NCI-H69 (cell line): ENCODE results near the gene THBS3.
"Not testable (repeated sequence)": the region's sequence is repeated elsewhere in the genome, so short reads cannot be mapped to it uniquely, and the experiment has no call there.

Experiments used
- DNase-seq: peaks from one replicate; lab custom pipeline; 2025; lab: John Stamatoyannopoulos, UW

THBS3 gene

DNA sequence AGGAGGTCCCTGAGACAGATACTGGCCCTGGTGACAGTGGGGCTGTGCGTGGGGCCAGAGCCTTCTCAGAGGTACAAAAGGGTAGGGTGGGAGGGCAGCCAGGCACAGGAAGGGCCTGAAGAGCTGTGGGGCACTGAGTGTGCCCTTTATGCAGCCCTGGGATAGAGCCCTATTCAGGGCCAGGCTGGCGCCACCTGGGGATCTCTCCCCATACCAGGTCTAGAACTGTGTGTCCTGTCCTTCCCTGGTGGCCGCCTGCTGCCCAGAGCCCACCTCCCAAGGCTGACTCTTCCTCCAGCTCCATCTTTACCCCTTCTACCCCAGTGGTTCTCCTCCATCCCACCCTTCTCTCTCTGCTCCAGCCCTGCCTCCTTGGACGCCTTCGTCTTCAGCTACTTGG, 25.8 kb upstream of the THBS3 start:
- DNase-seq: not testable (repeated sequence)

DNA sequence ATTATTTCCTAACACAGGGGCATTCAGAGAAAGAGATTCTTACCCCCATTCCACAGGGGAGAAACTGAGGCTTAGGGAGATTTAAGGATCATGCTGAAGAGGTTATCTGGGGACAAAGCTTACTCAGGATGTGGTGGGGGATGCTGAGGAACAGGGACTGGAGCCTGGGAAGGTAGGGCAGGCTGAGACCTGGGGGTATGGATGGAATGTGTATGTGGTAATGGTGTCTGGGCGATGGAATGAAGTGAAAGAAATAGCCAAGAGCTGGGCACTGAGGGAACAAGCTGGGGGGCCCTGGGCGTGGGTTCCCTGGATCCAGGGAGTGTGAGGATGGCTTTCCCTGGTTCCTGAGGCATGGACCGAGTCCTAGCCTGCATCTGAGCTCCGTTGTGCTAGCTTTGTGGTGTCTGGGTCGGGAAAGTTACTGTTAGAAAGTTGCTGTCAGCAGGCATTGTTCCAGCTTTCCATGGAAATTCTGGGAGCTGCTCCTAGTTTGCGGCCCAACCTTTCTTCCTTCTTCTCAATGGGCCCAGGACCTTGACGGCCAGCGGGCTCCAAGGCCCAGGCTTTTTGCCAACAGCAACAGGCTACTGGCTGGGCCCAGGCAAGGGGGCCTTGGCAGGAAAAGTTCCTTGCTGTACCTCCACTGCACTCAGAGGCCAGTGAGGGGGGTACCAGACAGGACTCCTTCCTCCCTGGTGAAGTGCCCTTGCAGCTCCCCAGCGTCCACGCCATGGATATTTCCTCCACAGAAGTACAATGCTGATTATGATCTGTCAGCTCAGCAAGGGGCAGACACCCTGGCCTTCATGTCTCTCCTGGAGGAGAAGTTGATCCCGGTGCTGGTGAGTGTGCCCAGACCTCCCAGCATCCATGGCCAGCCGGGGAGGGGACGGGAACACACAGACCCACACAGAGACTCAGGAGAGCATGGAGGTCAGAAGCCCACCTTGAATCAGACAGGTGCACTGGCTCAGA, 24.6 kb upstream of the THBS3 start:
- not testable (repeated sequence) for DNase-seq

DNA sequence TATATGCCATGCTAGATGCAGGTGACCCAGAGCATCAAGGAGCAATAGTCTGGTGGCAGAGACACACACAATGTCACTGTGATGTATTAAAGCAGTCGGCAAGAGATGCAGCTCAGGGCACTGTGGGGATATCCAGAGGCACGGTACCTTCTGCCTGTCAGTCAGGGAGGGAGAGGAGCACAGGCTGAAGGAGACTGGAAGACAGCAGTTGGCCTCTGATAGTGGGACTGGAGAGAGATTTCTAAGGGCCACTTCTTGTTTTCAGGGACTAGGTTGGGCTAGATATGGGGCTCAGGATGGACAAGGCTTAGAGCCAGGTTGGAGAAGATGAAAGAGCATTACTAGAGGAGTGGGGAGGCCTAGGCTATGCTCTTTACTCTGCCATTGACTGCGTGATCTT, 23.6 kb upstream of the THBS3 start:
- DNase-seq: not testable (repeated sequence)

DNA sequence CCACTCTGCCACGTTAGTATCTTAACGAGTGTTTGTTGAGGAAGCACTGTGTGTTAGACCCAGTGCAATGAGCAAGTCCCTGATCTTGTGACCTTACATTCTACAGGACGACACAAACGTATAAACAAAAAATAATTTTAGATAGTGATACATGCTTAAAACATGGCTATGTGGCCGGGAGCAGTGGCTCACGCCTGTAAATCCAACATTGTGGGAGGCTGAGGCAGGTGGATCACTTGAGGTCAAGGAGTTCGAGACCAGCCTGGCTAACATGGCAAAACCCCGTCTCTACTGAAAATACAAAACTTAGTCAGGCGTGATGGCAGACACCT, 20.4 kb upstream of the THBS3 start:
- no peak for DNase-seq

DNA sequence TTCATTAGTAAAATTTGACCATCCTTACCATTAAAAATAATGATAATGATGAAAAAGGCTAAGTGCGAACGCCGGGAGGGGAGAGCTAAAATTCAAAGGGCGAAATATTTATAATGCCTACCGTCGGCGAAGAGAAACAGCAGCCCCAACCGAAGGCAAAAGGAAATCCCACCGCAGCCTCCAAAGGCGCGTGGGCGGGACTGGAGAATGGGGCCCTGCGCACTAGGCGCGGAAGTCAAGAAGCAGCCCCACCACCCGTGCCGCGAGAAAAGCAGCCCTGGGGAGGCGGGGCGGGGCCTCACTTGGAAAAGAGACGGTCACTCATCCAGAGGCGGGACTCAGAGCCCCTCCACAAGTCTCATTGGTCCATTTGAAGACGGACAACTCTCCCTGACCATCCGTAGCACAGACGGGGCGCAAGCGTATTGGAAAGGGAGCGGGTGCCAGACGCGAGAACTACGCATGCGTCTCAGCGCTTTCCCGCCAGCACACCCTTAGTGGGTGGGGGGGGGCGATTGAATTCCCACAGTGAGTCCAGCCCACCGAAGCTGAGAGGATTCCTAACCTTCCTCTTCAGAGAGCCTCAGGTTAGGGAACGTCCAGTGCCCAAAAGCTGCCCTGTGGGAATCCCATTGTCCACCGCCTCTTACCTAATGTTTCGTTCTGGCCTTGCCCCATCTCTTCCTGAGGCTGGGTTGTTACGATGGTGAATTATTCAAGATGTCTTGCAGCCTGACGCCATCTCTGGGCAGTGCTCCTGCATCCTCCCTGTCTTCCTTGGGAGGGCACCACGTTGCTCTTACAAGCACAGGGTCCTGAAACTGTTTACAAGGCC, 19.8 kb upstream of the THBS3 start:
- peak; percentile 100 for DNase-seq

DNA sequence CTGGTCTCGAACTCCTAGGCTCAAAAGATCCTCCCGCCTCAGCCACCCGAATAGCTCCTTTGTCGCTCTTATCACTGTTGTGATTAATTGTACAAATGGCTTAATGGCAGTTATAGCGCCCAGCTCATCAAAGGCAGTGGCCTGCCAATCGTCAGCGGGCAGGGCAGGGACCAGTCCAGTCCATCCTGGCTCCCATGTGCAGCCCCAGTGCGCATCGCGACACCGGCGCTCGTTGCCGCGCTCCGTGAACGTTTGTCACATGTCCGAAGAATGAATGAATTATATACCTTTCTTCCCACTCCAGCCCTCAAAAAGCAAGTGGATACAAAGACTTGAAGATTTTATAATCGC, 19.2 kb upstream of the THBS3 start:
- DNase-seq: peak; percentile 83

DNA sequence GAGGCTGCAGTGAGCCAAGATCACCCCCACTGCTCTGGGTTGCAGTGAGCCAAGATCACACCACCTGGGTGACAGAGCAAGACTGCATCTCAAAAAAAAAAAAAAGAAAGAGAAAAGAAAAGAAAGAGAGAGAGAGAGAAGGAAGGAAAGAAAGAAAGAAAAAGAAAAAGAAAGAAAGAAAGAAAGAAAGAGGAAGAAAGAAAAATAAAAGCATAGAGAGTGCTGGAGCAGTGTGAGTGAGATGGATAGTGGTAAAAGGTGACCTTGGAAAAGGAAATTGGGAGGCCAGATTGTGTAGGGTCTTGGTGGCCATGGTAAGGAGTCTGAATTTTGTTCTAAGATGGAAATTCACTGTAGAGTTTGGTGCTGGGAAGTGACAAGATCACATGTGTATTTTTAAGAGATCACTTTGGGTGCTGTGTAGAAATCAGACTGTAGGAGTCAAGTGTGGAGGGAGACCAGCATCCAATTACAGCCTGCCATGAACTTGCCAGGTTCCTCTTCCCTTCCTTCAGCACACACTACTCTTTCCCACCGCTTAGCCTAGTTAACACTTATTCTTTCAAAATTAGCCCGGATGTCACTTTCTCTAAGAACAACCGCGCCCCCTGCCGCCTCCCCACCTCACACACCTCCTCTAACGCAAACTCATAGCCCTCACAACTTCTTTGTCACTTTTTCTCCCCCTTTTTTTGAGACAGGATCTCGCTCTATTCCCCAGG, 18.7 kb upstream of the THBS3 start:
- DNase-seq: peak; percentile 89

DNA sequence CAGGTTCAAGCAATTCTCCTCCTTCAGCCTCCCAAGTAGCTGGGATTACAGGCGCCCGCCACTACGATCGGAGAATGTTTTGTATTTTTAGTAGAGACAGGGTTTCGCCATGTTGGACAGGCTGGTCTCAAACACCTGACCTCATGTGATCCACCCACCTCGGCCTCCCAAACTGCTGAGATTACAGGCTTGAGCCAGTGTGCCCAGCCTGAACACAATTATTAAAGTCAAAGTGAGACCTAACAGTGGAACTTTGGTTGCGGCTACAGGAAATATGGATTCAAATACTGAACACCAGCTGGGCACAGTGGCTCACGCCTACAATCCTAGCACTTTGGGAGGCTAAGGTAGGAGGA, 17.7 kb upstream of the THBS3 start:
- DNase-seq: not testable (repeated sequence)

DNA sequence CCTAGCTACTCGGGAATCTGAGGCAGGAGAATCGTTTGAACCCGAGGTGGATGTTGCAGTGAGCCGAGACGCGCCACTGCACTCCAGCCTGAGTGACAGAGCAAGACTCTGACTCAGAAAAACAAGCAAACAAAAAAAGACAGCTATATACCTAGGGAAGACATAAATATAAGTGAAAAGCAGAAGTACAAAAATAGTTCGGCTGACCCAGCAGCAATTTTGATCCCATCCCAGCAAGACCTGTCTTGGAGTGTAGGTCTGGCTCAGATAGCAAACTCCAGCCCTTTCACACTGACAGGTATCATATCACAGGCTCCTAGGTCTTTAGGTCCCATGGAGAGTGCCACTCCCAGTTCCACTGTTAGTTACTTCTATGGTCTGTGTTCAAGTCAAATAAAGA, 15.3 kb upstream of the THBS3 start:
- no peak for DNase-seq

DNA sequence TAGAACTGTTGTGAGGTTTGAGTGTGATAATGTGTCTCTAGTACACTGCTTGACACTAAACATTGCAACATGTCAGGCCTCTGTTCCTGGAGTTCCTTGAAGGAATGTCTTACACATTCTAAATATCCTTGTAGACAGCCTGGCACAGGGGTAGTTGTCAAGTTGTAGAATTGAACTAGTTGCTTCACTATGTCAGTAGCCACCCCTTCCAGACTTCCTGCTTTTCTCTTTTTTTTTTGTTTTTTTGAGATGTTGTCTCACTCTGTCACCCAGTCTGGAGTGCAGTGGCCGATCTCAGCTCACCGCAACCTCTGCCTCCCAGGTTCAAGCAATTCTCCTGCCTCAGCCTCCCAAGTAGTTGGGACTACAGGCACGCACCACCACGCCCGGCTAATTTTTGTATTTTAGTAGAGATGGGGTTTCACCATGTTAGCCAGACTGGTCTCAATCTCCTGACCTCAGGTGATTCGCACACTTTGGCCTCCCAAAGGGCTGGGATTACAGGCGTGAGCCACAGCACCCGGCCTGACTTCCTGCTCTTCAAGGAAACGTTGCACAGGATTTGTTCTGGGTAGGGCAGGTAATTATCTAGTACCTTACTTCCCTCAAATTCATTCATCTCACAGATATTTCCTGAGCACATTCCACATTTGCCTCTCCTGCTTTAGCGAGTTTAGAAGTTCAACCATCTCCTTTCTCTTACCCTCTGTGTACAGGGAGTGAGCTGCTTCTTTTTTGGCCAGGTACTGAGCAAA, 12.7 kb upstream of the THBS3 start:
- DNase-seq: not testable (repeated sequence)

DNA sequence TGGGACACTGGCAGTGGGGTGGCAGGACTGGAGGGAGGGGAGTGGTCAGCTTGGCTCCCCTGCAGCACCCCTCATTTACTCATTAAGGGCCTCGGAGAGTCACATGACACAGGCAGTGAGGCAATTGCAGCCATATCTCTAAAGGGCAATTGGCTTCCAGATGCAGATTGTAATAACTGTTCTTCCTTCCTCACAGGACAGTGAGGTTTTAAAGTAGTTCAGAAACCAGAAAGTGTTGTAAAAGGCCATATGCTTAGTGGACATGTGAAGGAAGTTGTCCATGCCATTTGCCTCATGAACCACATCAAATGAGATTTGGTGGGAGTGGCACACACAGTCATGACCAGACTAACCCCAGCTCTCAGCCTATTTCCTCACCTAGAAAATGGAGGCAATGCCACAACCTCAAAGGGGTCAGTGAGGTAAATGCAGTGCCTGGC, 11.9 kb upstream of the THBS3 start:
- DNase-seq: peak; percentile 66

DNA sequence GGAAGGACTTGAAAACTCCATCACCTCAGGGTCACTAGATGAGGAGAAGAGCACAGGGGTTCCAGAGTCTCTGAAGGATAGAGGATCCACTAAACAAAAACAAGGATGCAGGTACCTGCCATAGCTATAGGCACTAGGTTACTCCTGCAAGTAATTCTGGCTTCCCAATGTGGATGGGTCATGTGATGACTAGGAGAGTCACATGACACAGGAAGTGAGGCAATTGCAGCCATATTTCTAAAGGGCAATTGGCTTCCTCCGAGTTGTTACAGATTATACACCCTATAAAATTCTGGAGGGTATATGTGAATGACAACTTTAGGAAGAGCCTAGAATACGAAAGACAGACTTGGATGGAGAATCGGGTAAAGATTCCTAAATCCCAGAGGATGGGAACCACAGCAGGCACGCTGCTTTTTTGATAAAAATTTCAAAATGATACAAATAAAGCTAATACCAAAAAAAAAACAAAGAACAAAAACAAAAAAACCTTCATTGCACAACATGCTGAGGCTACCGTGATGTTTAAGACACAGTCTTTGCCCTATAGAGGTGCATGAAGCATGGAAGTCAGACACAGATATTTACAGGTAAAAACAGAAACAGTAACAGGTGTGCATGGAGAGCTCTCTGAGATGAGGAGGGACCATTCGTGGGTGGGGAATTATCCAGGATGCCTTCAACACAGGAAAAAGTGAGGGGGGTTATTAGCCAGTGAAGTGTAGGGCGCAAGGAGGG, 11.3 kb upstream of the THBS3 start:
- peak; percentile 80 for DNase-seq

DNA sequence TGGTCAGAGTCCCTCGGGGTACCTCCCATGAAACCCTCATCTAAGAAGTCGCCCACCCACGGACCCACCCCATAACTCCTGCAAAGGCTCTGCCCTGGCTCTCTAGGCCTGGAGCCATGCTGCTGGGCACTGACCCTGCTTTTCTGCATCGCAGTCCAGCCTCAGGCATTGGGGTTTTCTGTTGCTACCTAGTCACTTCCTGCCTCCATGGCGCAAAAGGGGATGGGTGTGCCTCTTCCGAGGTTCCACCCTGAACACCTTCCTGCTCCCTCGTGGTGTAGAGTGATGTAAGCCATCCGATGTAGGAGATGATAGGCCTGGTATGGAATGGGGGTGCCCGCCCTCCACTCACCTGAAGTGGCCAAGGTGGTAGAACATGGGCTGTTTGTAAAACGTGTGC, 7.0 kb upstream of the THBS3 start:
- DNase-seq: not testable (repeated sequence)

DNA sequence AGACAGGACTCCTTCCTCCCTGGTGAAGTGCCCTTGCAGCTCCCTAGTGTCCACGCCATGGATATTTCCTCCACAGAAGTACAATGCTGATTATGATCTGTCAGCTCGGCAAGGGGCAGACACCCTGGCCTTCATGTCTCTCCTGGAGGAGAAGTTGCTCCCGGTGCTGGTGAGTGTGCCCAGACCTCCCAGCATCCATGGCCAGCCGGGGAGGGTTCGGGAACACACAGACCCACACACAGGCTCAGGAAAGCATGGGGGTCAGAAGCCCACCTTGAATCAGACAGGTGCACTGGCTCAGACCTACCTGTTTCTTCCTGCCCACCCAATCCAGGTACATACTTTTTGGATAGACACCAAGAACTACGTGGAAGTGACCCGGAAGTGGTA, 4.3 kb upstream of the THBS3 start:
- not testable (repeated sequence) for DNase-seq

DNA sequence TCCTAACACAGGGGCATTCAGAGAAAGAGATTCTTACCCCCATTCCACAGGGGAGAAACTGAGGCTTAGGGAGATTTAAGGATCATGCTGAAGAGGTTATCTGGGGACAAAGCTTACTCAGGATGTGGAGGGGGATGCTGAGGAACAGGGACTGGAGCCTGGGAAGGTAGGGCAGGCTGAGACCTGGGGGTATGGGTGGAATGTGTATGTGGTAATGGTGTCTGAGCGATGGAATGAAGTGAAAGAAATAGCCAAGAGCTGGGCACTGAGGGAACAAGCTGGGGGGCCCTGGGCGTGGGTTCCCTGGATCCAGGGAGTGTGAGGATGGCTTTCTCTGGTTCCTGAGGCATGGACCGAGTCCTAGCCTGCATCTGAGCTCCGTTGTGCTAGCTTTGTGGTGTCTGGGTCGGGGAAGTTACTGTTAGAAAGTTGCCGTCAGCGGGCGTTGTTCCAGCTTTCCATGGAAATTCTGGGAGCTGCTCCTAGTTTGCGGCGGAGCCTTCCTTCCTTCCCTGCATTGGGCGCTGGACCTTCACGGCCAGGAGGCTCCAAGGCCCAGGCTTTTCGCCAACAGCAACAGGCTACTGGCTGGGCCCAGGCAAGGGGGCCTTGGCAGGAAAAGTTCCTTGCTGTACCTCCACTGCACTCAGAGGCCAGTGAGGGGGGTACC, 3.8 kb upstream of the THBS3 start:
- DNase-seq: not testable (repeated sequence)

DNA sequence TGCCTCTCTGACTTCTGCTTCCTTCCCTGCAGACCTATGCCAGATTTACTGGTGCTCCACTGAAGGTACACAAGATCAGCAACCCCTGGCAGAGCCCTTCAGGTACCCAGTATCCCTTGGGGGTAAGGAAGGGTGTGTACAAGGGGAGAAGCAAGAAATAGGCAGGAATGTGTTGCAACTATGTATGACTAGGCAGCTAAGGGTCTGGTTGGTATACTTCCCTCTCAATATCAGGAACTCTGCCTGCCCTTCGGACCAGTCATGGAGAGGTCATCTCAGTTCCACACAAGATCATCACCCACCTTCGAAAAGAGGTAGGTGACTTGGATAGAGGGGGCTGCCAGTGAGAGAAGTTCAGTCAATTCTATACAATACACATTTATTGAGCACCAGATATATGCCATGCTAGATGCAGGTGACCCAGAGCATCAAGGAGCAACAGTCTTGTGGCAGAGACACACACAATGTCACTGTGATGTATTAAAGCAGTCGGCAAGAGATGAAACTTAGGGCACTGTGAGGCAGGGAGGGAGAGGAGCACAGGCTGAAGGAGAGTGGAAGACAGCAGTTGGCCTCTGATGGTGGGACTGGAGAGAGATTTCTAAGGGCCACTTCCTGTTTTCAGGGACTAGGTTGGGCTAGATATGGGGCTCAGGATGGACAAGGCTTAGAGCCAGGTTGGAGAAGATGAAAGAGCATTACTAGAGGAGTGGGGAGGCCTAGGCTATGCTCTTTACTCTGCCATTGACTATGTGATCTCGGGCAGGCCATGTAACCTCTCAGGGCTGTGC, 2.8 kb upstream of the THBS3 start:
- DNase-seq: no peak

DNA sequence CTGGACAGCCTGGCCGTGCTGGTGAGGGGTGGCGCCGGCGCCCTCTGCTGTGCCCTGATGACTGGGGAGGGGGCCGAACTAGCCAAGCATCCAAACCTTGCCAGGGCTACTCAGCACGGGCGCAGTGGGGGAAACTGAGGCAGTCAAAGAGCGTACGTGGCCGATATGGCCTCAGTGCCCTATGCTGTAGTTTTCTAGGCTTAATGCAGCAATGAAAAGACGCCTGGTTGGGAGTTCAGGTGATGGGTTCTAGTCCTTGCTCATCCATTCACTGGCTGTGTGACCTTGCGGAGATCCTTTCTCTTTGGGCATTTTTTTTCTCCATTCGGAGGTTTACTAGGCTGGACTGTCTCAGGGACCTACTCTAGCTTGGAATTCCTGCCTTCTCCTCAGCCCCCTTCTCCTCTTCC, 1.6 kb upstream of the THBS3 start:
- no peak for DNase-seq

DNA sequence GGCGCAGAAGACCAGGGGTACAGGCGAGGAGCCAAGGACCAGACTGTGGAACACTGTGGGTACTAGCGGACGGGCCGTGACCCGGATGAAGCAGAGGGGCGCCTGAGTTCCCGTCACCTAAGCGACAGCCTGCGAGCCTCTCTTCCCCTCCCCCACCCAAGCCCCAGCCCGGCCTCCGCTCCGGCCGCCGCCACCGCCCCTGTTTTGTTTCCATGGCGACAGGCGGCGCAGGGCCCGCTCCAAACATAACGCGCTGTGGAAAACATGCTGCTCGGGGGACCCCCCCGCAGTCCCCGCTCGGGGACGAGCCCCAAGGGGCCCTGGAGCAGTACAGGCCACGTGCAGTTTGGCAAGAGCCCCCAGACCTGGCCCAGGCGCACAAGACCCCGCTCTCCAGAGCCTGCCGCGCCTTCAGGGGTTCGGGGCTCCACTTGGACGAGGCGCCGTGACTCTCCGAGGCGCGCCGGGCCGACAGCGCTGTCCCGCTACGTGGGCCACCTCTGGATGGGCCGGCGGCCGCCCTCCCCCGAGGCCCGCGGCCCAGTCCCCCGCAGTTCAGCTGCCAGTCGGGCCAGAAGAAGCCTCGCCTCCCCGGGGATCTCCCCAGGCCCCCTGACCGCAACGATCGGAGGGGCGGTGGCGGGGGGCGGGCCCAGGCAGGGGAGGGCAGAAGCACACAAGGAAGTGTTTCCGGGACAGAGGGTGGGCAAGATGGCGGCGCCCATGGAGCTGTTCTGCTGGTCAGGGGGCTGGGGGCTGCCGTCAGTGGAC, 1.0 kb upstream of the THBS3 start, which contains the start of gene MTX1:
Gene MTX1 (plus strand): TSS at position 155 of the 771 bp plus-strand sequence. CDS start 110 bp downstream, at position 265.
- peak; percentile 96 for DNase-seq
